KBM-7 (cell line): ENCODE measurements around the gene PARVA.

Experiments used
- DNase-seq: peaks from one replicate; pipeline ENCODE4 v3.0.0-alpha.2; 2015
- in situ Hi-C: fragments of 300-500 bp; cut with MboI; formaldehyde crosslinking; loops from 2 replicates; pipeline ENCODE4 v1.14.3; 2020; ENCODE audit warnings: low sequenced_read_pairs, low pct_unique_long_range_greater_than_20kb, mixed read lengths

PARVA gene

DNA sequence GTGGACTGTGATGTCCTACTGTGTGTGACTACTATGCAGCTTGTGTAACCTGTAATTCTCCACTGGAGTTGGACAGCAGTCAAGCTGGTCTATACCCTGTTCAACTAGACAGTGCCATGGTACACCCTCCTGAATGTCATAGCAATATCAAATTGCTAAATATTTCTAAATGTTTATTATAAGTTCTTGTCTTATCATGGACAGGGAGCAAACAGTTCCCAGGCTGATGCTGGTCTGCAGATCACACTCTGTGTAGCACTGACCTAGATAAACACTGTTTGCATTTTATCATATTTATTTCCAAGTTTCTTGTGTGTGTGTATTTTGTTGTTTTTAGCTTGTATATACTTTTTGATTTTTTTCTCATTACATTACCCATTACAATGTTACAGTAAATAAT, 22.0 kb downstream of the PARVA start:
- in situ Hi-C loops: no loop called here
- DNase-seq: no peak

DNA sequence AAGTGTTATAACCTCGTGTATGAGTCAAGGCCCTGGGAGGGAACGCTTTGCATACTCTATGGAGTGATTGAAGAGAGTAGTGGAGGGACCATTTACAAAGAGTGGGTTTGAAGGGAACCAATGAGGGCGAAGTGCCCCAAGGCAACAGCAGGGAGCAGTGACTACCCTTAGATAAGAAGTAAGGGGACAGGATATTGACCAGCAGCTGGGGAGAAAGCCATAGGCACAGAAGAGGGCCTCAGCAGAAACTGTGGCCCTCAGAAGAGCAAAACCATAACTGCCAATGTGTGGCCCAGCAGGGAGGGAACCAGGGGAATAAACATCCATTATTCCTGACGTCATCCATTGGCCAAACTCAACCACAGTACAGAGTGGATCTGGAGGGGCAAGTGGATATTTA, 24.7 kb downstream of the PARVA start:
- DNase-seq: no peak
- in situ Hi-C loops: no loop called here

DNA sequence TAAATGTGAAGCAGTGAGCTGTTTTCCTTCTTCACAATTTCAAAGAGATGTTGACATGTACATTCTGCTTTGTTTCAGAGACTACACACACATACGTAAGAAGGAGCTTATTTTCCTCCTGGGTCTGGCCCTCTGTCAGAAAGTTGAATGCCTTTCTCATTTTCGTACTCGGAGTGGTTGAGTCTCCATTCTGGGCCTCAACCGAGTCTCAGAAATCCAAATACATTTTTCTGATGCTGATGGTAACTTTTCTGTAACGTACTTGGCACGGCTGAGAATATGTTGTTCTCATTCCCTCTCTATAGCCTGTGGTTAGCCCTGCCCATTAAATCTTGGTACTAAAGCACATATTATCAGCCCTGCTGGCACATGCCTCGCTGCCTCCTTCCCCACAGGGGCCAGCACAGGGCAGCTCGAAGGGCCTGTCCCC, 25.3 kb downstream of the PARVA start:
- no peak for DNase-seq
- in situ Hi-C loops: no loop called here

DNA sequence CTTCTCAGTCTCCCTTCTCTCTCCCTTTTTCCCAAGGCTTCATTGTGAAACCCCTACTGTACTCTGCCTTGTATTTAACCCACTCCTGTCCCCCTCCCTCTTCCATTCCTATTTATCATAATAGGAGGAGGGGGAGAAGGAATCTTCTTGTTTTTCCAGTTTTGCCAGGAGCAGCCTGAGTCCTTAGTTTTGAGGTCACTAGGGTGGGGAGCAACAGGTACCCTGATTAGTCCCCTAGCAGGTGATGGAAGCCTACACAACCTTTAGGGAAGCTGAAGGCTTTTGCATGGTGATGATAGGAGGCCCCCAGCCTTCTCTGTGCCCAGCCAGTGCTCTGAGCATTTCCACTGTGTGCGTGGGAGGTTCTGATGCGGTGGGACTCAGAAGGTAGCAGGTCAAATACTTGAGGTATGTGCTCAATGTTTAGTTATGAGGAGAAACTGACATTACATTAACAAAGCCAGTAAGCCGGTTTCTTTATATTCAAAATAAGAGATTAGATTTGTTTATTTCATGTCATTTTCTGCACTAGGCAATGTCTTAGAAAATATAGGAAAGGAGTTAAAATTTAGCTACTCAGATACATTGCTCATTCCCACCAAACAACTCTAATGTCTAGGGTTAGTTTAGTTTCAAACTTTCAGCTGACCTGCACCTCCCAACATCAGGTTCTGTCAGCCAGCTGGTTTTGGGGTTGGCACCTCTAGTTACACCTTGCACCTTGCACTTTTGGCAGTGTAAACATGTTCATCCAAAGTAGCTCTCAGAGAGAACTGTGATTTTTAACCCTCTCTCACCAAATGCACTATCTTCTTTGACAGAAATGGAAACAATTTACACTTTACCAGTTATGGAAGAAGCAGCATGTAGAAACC, 26.0 kb downstream of the PARVA start:
- in situ Hi-C loops: no loop called here
- no peak for DNase-seq

DNA sequence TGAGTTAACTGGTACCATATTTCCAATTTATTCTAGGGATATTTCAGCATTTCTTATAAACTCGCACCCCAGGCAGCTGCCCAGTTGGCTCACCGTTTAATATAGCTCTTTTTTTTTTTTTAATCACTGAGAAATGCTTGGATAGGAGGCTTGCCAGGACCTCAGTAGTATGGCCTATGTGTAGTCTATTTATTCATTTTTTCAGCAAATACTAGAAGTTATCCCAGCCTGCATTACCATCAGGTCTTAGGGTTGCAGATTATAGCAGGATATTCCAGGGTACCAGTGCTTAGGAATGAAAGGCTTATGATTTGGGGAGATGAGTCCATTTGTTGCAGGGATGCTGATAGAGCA, 26.6 kb downstream of the PARVA start:
- in situ Hi-C loops: no loop called here
- DNase-seq: no peak

DNA sequence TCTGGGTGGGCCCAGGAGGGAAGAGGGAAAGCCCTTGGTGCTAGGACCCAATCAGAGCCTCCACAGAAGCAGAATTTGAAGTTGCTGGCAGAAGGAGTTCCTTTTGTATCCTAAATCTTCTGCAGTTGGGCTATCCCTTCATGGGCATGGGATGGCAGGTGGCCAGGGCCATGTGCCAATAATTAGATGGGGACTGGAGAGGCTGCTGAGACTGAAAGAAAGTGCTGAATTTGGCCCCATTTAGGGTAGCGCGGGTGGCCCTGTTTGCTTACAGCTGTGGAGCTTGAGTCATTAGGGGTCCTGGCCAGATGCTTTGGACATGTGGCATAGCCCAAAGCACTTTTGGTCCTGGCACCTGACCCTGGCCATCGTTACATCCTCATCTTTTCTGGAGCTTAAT, 27.1 kb downstream of the PARVA start:
- DNase-seq: no peak

DNA sequence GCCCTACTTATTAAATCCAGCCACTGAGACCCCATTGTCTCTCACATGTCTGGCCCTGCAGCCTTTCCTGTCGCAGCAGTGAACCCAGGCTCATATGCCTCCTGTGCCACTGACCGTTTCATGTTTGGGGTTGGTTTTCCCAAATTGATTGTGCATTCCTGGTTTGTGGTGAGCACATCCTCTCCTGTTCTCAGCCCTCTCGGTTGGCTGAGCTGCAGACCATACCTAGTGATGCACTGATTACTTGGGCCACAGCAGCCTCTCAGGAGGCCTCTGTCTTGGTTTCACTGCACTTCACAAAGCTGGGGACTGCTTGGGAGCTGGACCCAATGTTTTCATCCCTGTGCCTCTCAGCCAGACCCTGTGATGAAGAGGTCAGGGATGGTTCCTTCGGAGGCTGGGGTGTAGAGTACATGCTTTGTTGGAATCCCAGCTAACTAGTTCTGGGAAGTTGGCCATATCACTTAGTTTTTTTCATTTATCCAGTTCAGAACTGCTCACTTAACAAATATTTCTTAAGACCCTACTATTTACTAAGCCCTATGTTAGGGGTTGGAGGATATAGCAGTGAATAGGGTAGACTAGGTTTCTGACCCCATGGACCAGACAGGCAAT, 30.9 kb downstream of the PARVA start:
- in situ Hi-C loops: no loop called here
- DNase-seq: no peak

More for the DNA sequence above, 27.1 kb downstream of the PARVA start:
- in situ Hi-C loops: no loop called here

DNA sequence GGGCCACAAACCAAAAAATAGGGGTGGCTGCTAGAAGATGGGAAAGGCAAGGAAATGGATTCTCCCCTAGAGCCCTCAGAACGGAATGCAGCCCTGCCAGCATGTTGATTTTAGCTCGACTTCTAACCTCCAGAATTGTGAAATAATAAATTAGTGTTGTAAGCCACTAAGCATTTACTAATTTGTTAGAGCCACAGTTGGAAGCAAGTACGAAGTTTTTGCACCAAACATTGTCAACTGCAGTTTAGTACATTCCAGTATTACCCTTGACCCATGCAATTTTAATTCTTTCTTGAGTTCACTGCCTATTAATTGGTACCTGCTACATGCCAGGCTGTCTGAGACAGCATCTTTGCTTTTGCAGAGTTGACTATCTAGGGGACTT, 32.2 kb downstream of the PARVA start:
- DNase-seq: no peak
- in situ Hi-C loops: no loop called here

DNA sequence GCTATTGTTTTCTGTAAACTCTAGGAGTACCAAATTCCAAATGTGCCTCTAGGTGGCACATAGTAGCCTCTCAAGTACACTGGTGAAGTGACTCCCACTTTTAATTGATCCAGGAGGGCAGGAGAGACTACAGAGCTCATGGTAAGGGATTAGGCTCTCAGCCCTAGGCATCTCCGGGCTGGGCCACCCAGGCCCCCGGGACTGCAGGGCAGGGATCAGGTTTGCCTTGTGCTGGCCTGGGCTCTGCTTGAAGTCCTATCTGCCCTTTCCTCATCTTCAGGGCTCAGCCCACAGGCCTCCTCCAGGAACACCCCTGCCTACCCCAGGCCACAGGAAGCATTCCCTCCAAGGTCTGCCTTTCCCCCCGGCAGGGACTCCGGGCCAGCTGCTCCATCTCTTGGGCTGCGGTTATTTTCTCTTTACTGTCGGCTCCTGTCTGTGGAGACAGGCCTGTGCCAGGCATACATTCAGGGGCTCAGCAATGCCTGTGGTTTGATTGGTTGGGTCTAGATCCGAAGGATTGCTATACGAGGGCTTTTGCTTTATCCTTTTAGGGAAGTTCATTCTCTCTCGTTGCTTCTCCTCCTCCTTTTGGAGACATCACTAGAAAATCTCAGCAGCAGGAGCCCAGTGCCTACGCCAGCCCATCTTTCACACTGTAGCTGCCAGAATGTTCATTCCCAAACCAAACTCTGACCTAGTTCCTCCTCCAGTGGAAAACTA, 32.8 kb downstream of the PARVA start:
- in situ Hi-C loops: no loop called here
- DNase-seq: no peak

DNA sequence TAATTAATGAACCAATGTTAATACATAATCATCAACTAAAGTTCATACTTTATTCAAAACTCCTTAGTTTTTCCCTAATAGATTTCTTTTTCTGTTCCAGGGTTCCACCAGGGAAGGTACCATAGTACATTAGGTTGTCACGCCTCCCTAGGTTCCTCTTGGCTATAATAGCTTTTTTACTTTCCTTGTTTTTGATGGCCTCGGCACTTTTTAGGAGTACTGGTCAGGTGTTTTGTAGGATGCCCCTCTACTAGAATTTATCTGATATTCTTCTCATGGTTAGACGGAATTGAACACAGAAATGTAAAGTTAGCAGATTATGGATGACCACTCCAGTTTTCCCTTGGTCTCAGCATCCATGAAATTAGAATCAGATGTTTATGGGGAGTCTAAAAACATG, 34.0 kb downstream of the PARVA start:
- in situ Hi-C loops: no loop called here
- DNase-seq: no peak

DNA sequence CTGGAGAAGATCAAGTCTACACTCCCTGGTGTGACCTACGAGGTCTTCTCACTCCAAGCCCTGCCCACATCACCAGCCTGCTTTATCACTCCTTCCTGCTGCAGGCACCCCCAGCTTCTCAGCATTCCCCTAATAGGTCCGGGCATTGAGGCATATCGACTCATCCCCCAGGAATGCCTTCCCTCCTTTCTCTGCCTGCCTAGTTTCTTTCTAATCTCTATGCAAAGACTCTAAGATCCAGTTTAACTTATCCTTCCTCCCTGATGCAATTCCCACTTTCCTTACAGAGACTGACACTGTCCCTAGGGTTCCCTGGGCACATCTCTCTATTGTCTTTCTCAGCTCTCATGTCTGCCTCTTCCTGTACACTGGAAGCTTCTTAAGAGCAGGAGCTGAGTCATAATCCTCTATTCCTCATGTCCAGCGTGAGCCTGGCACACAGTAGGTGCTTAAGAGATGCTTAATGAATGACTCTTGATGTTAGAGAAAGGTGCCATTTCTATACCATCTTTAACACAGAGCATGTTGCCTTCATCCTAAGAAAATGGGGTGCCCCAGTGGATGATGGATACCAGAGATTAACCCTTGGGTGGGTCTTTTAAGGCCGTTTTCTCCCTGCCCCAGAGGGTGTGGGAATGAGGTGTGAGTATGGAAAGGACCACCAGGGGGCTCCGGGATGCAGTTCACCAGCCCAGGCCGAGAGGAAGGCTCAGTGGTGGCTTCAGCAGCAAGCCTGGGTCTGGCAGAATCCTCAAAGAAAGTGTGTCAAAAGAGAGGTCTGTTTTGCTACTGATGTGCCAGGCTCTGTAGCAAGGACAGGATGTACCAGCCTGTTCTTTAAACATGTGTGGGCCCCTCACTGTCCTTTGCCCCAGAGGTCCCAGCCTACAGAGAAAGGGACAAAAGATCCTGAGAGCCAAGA, 34.7 kb downstream of the PARVA start:
- DNase-seq: peak; percentile 64
- in situ Hi-C loops: no loop called here

DNA sequence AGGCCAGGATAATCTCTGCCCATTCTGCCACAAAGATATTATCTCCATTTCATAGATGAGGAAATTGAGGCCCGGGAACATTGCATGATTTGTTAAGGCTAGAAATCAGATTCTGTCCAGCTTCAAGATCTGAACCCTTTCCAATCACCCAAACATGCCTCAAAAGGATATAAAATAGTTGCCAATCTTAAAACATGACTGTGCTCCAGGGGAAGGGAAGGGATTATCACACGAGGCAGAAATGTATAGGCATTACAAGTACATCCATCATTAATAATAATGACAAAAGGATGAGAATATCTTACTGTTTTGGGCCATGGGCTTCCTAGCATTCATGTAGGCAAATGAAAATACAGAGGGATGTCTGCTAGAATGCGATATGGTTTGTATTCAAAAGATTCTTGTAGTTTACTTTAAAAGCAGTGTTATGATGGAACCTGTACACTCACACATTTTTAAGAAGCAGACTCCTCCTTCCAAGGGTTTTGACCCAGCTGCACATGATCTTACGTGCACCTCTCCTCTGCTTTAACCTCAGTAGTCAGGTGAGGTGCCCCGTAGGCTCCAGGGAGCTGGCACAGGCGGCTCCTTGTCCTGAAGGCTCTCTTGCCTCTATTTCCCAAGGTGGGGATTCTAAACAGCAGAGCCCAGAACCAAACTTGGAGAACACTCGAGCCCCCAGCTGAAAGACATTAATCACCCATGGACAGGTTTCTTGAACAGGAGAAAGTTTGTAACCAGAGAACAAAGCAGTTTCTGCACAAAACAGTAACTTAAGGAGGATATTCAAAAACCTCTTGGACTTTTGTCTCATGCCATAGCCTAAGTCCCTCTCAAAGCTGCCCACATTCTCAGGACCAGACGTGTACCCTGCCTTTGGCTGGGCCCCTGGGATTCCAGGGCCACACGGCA, 36.0 kb downstream of the PARVA start:
- DNase-seq: no peak

DNA sequence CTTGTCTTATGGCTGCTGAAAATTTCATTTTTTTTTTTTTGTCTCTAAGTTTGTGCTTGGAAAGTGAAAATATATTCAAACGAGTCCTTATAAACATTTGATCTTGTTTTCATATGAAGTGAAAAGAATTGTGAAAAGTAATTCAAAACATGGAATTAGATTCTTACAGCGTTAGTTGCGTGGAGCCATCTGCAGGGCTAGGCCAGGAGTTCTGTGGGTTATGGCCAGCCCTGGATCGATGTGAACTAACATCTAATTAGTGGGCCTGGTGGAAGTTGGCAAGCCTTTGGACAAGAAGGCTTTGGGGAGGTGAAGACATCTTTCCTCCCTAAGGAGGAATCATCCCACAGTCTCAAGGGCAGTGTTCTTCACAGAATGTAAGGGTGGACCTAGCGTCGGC, 37.2 kb downstream of the PARVA start:
- in situ Hi-C loops: no loop called here
- no peak for DNase-seq

More for the DNA sequence above, 36.0 kb downstream of the PARVA start:
- in situ Hi-C loops: no loop called here

DNA sequence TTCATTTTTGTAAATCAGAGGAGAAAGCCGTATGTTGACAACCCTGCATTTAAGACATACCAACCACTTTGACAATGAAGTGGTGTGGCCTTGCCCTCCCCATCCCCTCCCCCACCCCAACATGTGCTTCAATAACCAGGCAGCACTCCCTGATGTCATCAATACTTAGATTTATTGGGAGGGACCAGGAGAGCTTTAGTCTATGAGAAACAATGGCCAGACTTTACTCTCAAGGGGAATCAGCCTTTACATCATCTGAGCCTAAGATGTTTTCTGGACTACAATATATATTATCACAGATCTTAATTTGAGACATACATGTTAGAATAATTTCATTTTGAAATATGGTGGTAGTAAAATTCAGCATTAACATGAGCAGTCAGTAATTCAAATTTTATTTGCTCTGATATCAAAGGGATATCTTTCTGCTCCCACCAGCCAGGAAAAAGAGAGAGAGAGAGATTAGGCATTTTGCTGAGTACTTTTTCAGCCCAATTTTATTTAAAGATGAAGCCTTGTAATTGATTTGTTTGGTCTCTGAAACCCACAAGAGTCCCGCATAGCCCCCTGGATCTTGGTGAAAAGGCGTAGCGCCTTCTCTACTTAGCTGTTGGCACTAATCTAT, 38.1 kb downstream of the PARVA start:
- DNase-seq: no peak
- in situ Hi-C loops: no loop called here

DNA sequence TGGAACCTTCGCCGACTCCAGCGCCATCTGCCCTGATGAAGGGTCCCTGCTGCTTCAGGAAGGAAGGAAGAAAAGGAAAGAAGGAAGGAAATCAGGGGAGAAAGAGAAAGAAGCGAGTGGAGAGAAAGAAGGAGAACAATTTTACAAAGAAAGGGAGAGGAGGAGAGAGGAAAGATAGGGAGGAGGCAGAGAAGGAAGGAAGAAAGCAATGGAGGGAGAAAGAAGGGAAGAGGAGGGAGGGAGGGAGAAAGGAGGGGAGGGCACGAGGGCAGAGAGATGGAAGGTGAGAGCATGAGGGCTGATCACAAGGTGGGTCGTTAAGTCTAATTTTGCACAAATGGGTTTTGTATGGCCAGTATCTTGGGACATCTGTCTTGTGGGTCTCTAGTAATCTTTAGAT, 39.2 kb downstream of the PARVA start:
- in situ Hi-C loops: no loop called here
- DNase-seq: no peak

DNA sequence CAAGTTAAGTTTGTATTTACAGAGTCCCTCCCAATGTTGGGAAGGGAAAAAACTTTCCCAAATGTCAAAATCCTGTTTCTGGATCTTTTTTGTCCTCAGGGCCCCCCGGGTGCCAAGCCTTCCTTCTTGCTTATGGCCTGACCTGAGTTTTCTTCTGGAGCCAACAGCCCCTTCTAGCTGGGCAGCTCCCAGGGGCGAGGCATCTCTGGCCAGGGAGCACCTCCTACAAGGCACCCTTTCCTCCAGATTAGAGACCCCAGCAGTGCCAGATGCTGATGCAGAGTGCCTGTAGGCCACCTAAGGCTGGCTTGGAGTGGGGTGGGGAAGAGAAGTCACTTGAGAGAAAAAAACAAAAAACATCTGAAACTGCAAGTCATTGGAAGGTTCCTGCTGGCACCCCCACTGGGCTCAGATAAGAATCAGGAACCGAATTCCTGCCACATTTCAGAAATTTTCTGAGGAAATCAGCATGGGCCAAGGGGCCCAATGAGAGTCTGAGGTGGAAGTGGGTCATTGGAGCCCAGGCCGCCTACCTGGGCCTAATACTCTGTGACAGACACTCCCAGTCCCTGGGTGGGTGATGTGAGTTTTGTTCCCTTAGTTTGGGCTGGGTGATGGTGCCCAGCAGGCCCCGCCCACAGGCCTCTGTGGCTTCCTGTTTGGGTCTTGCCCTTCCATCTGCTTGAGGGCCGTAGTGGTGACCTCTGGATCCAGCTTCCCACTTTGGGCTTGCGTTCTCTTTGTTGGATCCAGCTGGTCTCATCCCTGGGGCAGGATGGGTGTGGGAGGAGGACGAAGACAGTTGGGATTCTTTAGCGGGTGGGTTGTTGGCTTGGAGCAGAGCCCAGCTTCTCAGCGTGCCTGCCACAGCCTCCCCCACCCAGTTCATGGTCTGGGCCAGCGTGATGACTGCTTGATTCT, 40.6 kb downstream of the PARVA start:
- in situ Hi-C loops: no loop called here
- DNase-seq: no peak

DNA sequence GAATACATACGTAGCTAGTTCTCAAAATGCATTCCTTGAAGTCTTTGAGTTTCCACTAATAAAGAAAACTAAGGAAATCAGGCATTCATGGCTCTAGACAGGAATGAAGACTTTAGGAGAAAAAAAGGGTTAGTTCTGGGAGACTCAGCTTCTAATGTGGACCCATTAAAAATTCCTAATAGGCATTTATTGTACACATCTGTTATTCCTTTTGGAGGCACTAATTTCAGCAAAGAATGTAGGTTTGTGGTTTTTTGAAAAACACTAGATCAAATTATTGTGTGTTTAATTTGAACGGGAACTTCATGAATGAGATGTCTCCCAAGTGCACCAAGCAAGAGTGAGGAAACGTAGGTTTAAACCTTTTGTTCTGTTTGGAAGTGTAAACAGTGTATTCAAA, 42.7 kb downstream of the PARVA start:
- in situ Hi-C loops: no loop called here
- no peak for DNase-seq
